Activated T-helper 9 cell treated with anti-CD3 and anti-CD28 coated beads, Interleukin-2, amount 50 U/mL, for 16 hours (primary cell): ENCODE results near the gene ARHGAP28.

Experiments used
- DNase-seq: peaks from one replicate; pipeline ENCODE4 v3.0.0-alpha.2; 2020; ENCODE audit warnings: low read depth

Gene ARHGAP28

GRCh38 chr18:6961331-6961730 is 231.8 kb downstream of the ARHGAP28 start:
- DNase-seq: no peak

GRCh38 chr18:6962571-6963451 is 233.3 kb downstream of the ARHGAP28 start:
- DNase-seq: no peak

GRCh38 chr18:6963452-6964097 is 234.1 kb downstream of the ARHGAP28 start:
- no peak for DNase-seq
